NCI-H526 (cell line): Measurements from ENCODE around the gene SLCO4A1.
A peak's percentile ranks its signal among the peaks of the same experiment; 100 is the strongest.

Experiments
- DNase-seq, 2 experiments: peaks; one replicate each; lab custom pipeline; 2025; lab: John Stamatoyannopoulos, UW

Gene SLCO4A1

GRCh38 chr20:62607366-62608217 is 34.7 kb upstream of the SLCO4A1 start:
- DNase-seq, result no peak

GRCh38 chr20:62608218-62608565 is 34.1 kb upstream of the SLCO4A1 start:
- DNase-seq, result no peak

GRCh38 chr20:62609279-62609720 is 33.0 kb upstream of the SLCO4A1 start:
- no peak for DNase-seq

GRCh38 chr20:62609811-62610757 is 32.2 kb upstream of the SLCO4A1 start:
- no peak for DNase-seq

- DNase-seq, result no peak
These were observed 31.3 kb upstream of the SLCO4A1 start for GRCh38 chr20:62611012-62611411.

GRCh38 chr20:62611819-62612218 is 30.5 kb upstream of the SLCO4A1 start:
- no peak for DNase-seq

- DNase-seq, result no peak
These were observed 28.0 kb upstream of the SLCO4A1 start for GRCh38 chr20:62614085-62614960.

GRCh38 chr20:62614961-62615680 is 27.2 kb upstream of the SLCO4A1 start:
- DNase-seq, result no peak

- DNase-seq, result no peak
These were observed 26.5 kb upstream of the SLCO4A1 start for GRCh38 chr20:62615750-62616251.

GRCh38 chr20:62616728-62617621 is 25.3 kb upstream of the SLCO4A1 start:
- DNase-seq, result peak; percentile 50 to 92

GRCh38 chr20:62617711-62618483 is 24.4 kb upstream of the SLCO4A1 start:
- no peak for DNase-seq

GRCh38 chr20:62618611-62619529 is 23.4 kb upstream of the SLCO4A1 start:
- DNase-seq, result no peak

GRCh38 chr20:62620625-62621024 is 21.7 kb upstream of the SLCO4A1 start:
- DNase-seq, result no peak

GRCh38 chr20:62621251-62622110 is 20.8 kb upstream of the SLCO4A1 start:
- DNase-seq, result no peak

GRCh38 chr20:62622178-62622876 is 20.0 kb upstream of the SLCO4A1 start:
- no peak for DNase-seq

GRCh38 chr20:62622877-62623487 is 19.3 kb upstream of the SLCO4A1 start:
- DNase-seq, result peak in 1 of 2 experiments; percentile 63
